Measurements from ENCODE around the gene KCNQ5. TPM values are rescaled to one million over a fixed set of nuclear protein-coding genes. Genes with fewer than 3 reads are reported as not detected.

The KCNQ5 gene
- total and polyA plus RNA-seq, 2 of the 8 experiments (the other 6 are each of a cell fraction or from before 2014, with no cell fraction given): 0.83 to 1.2 TPM

DNA sequence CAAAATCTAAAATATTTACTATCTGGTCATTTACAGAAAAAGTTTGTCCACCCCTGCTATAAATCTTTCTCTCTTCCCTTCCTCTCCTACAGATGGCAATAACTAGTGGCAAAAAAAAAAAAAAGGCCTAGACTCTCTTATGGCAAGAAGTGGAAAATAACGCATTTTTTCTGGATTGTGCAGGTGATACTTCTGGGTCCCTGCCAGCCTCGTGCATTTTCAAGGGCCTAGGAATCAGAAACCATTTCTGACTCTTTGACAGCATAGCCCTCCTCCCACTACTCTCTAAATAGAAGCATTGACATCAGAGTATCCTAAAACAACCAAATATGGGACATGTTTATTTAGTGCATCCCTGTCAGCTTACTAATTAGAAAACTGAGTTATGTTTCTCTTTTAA, 352.4 kb downstream of the KCNQ5 start:
- H3K4me3 ChIP-seq (ENCODE audit: extremely low read depth in 1 of 4, insufficient read depth in 2 of 4, low read depth in 3 of 4, low read length in 4 of 4): no peak overlapping the region
- no peak for TF ChIP-seq EGR1 (IDR thresholded peaks at IDR 0.05; ENCODE audit: borderline replicate concordance, low read depth, low read length)

More for the DNA sequence above, 352.4 kb downstream of the KCNQ5 start:
- H2BK120ac ChIP-seq (replicated peaks; ENCODE audit: low read depth, low read length): no peak overlapping the region
- H3K18ac ChIP-seq (ENCODE audit: extremely low read depth, low read length): no peak overlapping the region
- no peaks in the 10 kb centered on the region for H4K20me1 ChIP-seq (replicated peaks in 1 of 2; ENCODE audit: control insufficient read depth in 1 of 2, insufficient read depth in 2 of 2, low read length in 2 of 2)
- H2BK20ac ChIP-seq (ENCODE audit: low read length): no peak overlapping the region
- DNase-seq (ENCODE audit: low read depth in 1 of 2, low spot score in 2 of 2) (no peak), FAIRE-seq (no peak)
- H2BK12ac ChIP-seq (ENCODE audit: low read depth, low read length): no peak overlapping the region
- H2BK15ac ChIP-seq (ENCODE audit: low read length): no peak overlapping the region
- no peak overlapping the region for H4K91ac ChIP-seq (replicated peaks; ENCODE audit: insufficient read length, low read length)
- no peak overlapping the region for H2AFZ ChIP-seq (ENCODE audit: low read length)
- H3K9me3 ChIP-seq (ENCODE audit: insufficient read depth in 2 of 2, low read depth in 1 of 2, low read length in 1 of 2): no peaks in the 10 kb centered on the region
- no peak overlapping the region for H3K14ac ChIP-seq (ENCODE audit: insufficient read length)
- no peak overlapping the region for H2BK5ac ChIP-seq (ENCODE audit: low read depth, low read length)
- H4K5ac ChIP-seq (ENCODE audit: insufficient read length, low read depth, low read length): no peak overlapping the region
- H3K23ac ChIP-seq (ENCODE audit: insufficient read length): no peak overlapping the region
- no peak overlapping the region for H3K27ac ChIP-seq (ENCODE audit: low read depth, low read length)
- POLR2A ChIA-PET (ENCODE audit: partially characterized antibody): no interaction called here
- H3K23me2 ChIP-seq (ENCODE audit: low read depth, low read length): no peaks in the 10 kb centered on the region
- H3K4me1 ChIP-seq (replicated peaks in 1 of 4; ENCODE audit: control insufficient read depth in 3 of 4, insufficient read depth in 4 of 4, low read length in 3 of 4): no peaks in the 10 kb centered on the region; a peak in 2 of 7 replicates
- no peak overlapping the region for H2AK5ac ChIP-seq (ENCODE audit: low read depth, low read length)
- no peak overlapping the region for H3K4ac ChIP-seq (replicated peaks; ENCODE audit: insufficient read length, low read depth, low read length)
- H3K79me1 ChIP-seq (ENCODE audit: low read depth, low read length): no peaks in the 10 kb centered on the region
- H4K8ac ChIP-seq (ENCODE audit: extremely low read depth, insufficient read depth, low read length): no peak overlapping the region
- H3K36me3 ChIP-seq (ENCODE audit: control insufficient read depth in 2 of 4, insufficient read depth in 4 of 4, low read length in 3 of 4): no peaks in the 10 kb centered on the region
- no peak overlapping the region for H3K4me2 ChIP-seq (ENCODE audit: insufficient read depth in 1 of 2, low read depth in 2 of 2, low read length in 2 of 2)
- CTCF ChIA-PET (ENCODE audit: partially characterized antibody): interaction anchor here (0.6 kb wide), 3 partner anchors 562 to 763 kb away, joined by 3 to 4 read pairs (median 3); no protein-coding TSS in a partner anchor
- no peak overlapping the region for H3K56ac ChIP-seq (replicated peaks; ENCODE audit: insufficient read length, low read depth, low read length)
- H3K79me2 ChIP-seq (ENCODE audit: control insufficient read depth in 1 of 2, insufficient read depth in 2 of 2, low read length in 2 of 2): no peaks in the 10 kb centered on the region
- no peaks in the 10 kb centered on the region for H3K27me3 ChIP-seq (replicated peaks in 1 of 4; ENCODE audit: control insufficient read depth in 3 of 4, extremely low read depth in 1 of 4, insufficient read depth in 3 of 4, low read length in 3 of 4)
- no peak overlapping the region for H3K9ac ChIP-seq (replicated peaks in 1 of 4; ENCODE audit: extremely low read depth in 1 of 4, low read depth in 3 of 4, low read length in 3 of 4)
- WGBS, 2 experiments (ENCODE audit: extremely low coverage in 1 of 2, insufficient coverage in 1 of 2, insufficient read length in 1 of 2, insufficient replicate concordance in 2 of 2, low coverage in 1 of 2, low lambda C conversion rate in 2 of 2, missing lambda C conversion rate in 1 of 2): 100% methylated on average over 2 of the region's 2 CpGs; no CpG with 5 or more reads in 1 of the 2 experiments

Data from H1 (cell line).